Thoracic aorta (tissue), 2 donors: Measurements from ENCODE around the gene TBATA. TPM values are rescaled to one million over a fixed set of nuclear protein-coding genes. Genes with fewer than 3 reads are reported as not detected.

Experiments
- ATAC-seq: fragments of 150-250 bp; one replicate; pipeline ENCODE4 v1.8.0; 2017; ENCODE audit warnings: low read depth; ENCODE audit not compliant: insufficient number of reproducible peaks, low FRiP score
- DNase-seq: peaks from one replicate; pipeline ENCODE4 v3.0.0-alpha.2; 2020; ENCODE audit warnings: low spot score
- H3K27ac ChIP-seq, 2 donors: fragments of 200-600 bp; sonication (generic); 1 replicate in 1 of 2; 2 replicates in 1 of 2; pipeline ENCODE4 v1.5.1; 2016; ENCODE audit warnings: mild to moderate bottlenecking in 2 of 2, moderate library complexity in 2 of 2
- H3K27me3 ChIP-seq: fragments of 200-600 bp; sonication (generic); replicated peaks from 2 replicates; pipeline ENCODE4 v1.6.0; 2016; ENCODE audit warnings: mild to moderate bottlenecking; ENCODE audit not compliant: insufficient read depth
- H3K36me3 ChIP-seq: fragments of 200-600 bp; sonication (generic); one replicate; pipeline ENCODE4 v1.5.1; 2016
- H3K4me1 ChIP-seq, 2 donors: fragments of 200-600 bp; sonication (generic); 1 replicate in 1 of 2; 2 replicates in 1 of 2; pipeline versions ENCODE4 v1.5.1 to v1.6.0; 2016; ENCODE audit warnings: low read depth in 2 of 2, mild to moderate bottlenecking in 1 of 2; ENCODE audit not compliant: control insufficient read depth in 1 of 2
- H3K4me3 ChIP-seq: fragments of 200-600 bp; sonication (generic); 2 replicates; pipeline ENCODE4 v1.5.1; 2016; ENCODE audit warnings: mild to moderate bottlenecking
- H3K9me3 ChIP-seq: fragments of 200-600 bp; sonication (generic); 2 replicates; pipeline ENCODE4 v1.5.1; 2016
- total RNA-seq, 2 donors: library from RNA; depleted of rRNA; stranded (reverse); fragments of >200 nt; gene quantifications; one replicate each; pipeline versions ENCODE4 v1.1.0 to v1.2.3, GENCODE V29; 2016
- TF ChIP-seq, protein P1 (sequence below): fragments of 200-600 bp; sonication (generic); IDR thresholded peaks from one replicate; pipeline ENCODE4 v1.5.1; 2019; ENCODE audit warnings: antibody characterized with exemption

The TBATA gene
- total RNA-seq, 2 donors from 2014 or later = not detected

DNA sequence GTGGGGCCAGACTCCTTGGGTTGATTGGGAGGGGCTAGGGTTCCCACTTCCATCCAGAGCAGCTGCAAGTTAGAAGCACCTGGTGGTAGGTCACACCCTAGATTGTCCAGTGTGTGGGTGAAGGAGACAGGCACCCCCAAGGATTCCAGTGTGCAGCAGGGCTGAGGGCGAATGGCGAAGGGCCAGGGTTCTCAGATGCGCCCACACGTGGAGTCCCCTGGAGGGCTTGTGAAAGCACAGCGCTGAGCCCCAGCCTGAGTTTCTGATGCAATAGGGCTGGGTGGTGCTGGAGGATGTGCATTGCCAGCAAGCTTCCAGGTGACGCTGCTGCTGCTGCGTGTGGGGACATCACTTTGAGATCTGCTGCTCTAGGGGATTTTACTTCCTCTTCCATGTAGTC is 25.4 kb downstream of the TBATA start:
- ATAC-seq = no peak
- Histone ChIP-seq H3K36me3 (no peaks in the 10 kb centered on the region), H3K27ac (no peak overlapping the region), H3K4me1 (peaks cover 3 to 6% of the 10 kb centered on the region in 2 donors), H3K27me3 (no peaks in the 10 kb centered on the region), H3K9me3 (no peaks in the 10 kb centered on the region), H3K4me3 (no peak overlapping the region)
- no peak for DNase-seq
- TF ChIP-seq, protein P1, sequence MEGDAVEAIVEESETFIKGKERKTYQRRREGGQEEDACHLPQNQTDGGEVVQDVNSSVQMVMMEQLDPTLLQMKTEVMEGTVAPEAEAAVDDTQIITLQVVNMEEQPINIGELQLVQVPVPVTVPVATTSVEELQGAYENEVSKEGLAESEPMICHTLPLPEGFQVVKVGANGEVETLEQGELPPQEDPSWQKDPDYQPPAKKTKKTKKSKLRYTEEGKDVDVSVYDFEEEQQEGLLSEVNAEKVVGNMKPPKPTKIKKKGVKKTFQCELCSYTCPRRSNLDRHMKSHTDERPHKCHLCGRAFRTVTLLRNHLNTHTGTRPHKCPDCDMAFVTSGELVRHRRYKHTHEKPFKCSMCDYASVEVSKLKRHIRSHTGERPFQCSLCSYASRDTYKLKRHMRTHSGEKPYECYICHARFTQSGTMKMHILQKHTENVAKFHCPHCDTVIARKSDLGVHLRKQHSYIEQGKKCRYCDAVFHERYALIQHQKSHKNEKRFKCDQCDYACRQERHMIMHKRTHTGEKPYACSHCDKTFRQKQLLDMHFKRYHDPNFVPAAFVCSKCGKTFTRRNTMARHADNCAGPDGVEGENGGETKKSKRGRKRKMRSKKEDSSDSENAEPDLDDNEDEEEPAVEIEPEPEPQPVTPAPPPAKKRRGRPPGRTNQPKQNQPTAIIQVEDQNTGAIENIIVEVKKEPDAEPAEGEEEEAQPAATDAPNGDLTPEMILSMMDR = no peak

DNA sequence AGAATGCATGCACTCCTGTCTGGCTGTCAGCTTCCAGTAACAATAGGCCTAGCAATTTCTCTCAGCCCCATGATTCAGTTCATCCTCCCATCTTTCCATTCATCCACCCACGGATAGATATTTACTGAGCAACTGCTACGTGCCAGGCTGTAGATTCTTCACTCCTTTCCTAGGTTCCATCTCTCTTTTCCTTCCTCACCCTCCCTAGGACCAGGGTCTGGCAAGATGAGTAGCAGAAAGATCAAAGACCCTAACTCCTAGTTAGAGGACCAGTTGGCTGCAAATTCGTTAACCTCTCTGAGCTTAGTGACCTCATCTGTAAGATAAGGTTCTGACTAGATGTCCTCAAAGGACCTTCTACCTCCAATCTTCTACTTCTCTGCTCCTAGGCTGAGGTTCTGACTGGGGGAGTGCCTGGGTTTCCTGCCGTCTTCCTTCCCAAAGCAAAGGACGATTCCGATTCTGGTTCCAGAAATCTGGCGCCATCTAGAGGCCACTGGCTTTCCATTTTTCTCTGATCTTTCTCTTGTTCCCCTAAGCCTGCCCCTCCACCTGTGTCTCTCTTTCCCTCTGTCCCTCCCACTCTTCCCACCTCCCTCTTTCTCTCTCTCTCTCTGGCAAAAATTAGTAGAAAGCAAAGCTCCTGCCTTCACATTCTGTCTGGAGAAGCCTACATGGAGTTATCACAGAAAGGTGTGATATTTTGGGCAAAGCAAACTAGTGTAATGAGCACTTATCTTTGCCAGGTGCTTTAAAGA is 26.2 kb downstream of the TBATA start:
- peaks cover 5 to 15% of the 10 kb centered on the region in 2 donors for H3K4me1 ChIP-seq
- TF ChIP-seq, protein P1 = peak; percentile 67
- no peaks in the 10 kb centered on the region for H3K9me3 ChIP-seq
- DNase-seq (no peak), ATAC-seq (no peak)
- H3K4me3 ChIP-seq = no peak overlapping the region
- H3K27ac ChIP-seq = no peak overlapping the region
- H3K36me3 ChIP-seq = no peaks in the 10 kb centered on the region
- no peaks in the 10 kb centered on the region for H3K27me3 ChIP-seq

DNA sequence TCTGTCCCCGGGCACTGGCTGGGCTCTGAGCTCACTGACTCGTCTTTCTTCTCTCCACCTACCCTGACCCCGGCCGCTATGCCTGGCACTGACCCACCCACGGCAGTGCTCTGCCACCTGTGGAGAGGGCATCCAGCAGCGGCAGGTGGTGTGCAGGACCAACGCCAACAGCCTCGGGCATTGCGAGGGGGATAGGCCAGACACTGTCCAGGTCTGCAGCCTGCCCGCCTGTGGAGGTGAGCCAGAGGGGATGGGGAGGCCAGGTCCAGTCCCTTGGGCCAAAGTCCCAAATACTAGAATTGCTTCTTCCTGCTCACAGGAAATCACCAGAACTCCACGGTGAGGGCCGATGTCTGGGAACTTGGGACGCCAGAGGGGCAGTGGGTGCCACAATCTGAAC is 27.3 kb downstream of the TBATA start:
- Histone ChIP-seq H3K4me1 (peaks cover 5 to 17% of the 10 kb centered on the region in 2 donors), H3K36me3 (no peaks in the 10 kb centered on the region), H3K27me3 (no peaks in the 10 kb centered on the region), H3K27ac (no peak overlapping the region), H3K9me3 (no peaks in the 10 kb centered on the region), H3K4me3 (no peak overlapping the region)
- ATAC-seq (no peak), DNase-seq (no peak)
- TF ChIP-seq, protein P1 = no peak

DNA sequence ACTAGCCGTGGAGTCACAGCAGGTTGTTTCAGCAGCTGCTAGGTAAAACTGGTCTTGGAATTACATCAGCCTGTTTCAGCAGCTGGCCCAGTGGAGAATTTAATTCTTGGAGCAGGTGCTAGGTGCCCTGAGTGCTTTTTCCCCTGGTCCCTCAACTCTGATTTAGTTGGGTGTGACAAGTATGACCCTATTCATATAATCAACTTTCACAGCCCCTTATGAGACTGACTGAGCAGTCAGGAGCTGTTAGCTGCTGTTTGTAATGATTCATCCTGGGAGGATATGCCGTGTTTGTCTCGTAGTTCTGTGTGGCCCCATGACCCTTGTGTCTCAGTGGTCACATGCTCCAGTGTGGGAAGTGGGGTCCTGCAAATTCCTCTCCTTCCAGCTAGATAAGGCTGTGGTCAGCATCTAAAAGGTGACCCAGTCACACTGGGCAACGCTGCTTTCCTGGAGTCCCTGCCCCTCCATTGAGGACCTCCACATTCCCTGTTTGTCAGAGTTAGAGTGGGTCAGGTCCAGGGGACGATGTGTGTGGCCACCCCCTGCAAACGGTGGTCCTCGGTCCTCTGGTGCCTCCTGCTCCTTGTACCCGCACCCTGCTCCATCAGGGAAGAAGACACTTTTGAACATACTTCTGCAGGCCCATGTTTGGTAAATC is 28.3 kb downstream of the TBATA start:
- DNase-seq = no peak
- Histone ChIP-seq H3K27ac (no peak overlapping the region), H3K27me3 (no peaks in the 10 kb centered on the region), H3K9me3 (no peaks in the 10 kb centered on the region), H3K36me3 (no peaks in the 10 kb centered on the region), H3K4me1 (peaks cover 5 to 17% of the 10 kb centered on the region in 2 donors), H3K4me3 (no peak overlapping the region)
- TF ChIP-seq, protein P1 = no peak
- ATAC-seq = no peak

DNA sequence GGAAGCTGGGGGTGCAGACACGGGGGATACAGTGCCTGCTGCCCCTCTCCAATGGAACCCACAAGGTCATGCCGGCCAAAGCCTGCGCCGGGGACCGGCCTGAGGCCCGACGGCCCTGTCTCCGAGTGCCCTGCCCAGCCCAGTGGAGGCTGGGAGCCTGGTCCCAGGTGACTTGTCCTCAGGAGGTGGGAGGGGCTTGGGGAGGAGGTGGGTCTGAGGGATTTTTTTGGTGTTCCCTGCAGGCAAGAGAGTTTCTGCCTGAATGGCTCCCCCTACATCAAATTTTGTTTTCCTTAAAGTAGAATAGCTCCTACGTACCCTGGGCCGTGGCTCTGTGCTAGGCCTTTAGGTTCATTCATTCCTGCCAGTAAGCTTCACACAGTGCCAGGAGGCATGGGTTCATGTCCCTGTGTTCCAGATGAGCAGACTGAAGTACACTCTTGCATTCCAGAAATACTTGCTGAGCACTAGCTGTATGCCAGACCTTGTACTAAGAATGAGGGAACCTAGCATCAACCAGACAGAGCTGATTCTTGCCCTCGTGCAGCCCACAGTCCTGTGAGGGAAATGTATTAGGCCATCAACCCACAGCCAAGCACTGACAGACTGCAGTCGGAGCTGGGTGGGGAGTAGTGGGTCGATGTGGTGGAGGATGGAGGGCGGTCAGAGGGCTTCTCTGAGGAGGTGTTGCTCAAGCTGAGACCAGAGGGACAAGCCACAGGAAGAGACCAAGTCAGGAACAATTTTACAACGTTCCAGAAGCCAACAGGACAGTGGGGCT is 31.1 kb downstream of the TBATA start:
- H3K27ac ChIP-seq = no peak overlapping the region
- no peak overlapping the region for H3K4me3 ChIP-seq
- no peaks in the 10 kb centered on the region for H3K27me3 ChIP-seq
- H3K36me3 ChIP-seq = no peaks in the 10 kb centered on the region
- ATAC-seq (no peak), DNase-seq (no peak)
- TF ChIP-seq, protein P1 = no peak
- H3K9me3 ChIP-seq = no peaks in the 10 kb centered on the region
- peaks cover 5 to 17% of the 10 kb centered on the region in 2 donors for H3K4me1 ChIP-seq
